H7 (cell line): ENCODE data around the gene TMEM131. TPM values are rescaled to one million over a fixed set of nuclear protein-coding genes. Genes with fewer than 3 reads are reported as not detected.
"Not testable (repeated sequence)": the region's sequence is repeated elsewhere in the genome, so short reads cannot be mapped to it uniquely, and the experiment has no call there.

Experiments used
- DNase-seq: peaks from one replicate; pipeline ENCODE4 v3.0.0; 2012
- H3K27me3 ChIP-seq: 2 replicates; pipeline ENCODE4 v1.6.0; 2011; ENCODE audit warnings: mild to moderate bottlenecking, low read length; ENCODE audit not compliant: control insufficient read depth, insufficient read depth
- H3K36me3 ChIP-seq: replicated peaks from 2 replicates; pipeline ENCODE4 v1.5.1; 2011; ENCODE audit warnings: low read length; ENCODE audit not compliant: control insufficient read depth, insufficient read depth
- H3K4me3 ChIP-seq: 2 replicates; pipeline ENCODE4 v1.5.1; 2011; ENCODE audit warnings: low read depth, mild to moderate bottlenecking, control low read depth, low read length, moderate library complexity; ENCODE audit not compliant: insufficient read depth
- total RNA-seq: library from RNA; depleted of rRNA; stranded (reverse); fragments of >200 nt; shearing (Covaris generic); gene quantifications from 2 replicates; pipeline ENCODE4 v1.2.3, GENCODE V29; 2014

TMEM131 gene
- total RNA-seq, 1 experiment from 2014 or later, result 7.4 TPM

- Histone ChIP-seq H3K36me3 (no peaks in the 10 kb centered on the region), H3K27me3 (no peaks in the 10 kb centered on the region), H3K4me3 (no peak overlapping the region)
- no peak for DNase-seq
Measured at GRCh38 chr2:97911206-97911921, 84.4 kb downstream of the TMEM131 start.

- Histone ChIP-seq H3K27me3 (no peaks in the 10 kb centered on the region), H3K36me3 (no peaks in the 10 kb centered on the region), H3K4me3 (no peak overlapping the region)
- DNase-seq, result no peak
Measured at GRCh38 chr2:97910403-97911205, 85.1 kb downstream of the TMEM131 start.

- Histone ChIP-seq H3K4me3 (no peak overlapping the region), H3K27me3 (no peaks in the 10 kb centered on the region), H3K36me3 (no peaks in the 10 kb centered on the region)
- no peak for DNase-seq
Measured at GRCh38 chr2:97908208-97908676, 87.5 kb downstream of the TMEM131 start.

- Histone ChIP-seq H3K4me3 (no peak overlapping the region), H3K27me3 (no peaks in the 10 kb centered on the region), H3K36me3 (no peaks in the 10 kb centered on the region)
- DNase-seq, result no peak
Measured at GRCh38 chr2:97907369-97908100, 88.2 kb downstream of the TMEM131 start.

GRCh38 chr2:97906307-97906706 is 89.4 kb downstream of the TMEM131 start:
- Histone ChIP-seq H3K27me3 (no peaks in the 10 kb centered on the region), H3K36me3 (no peaks in the 10 kb centered on the region), H3K4me3 (no peak overlapping the region)
- no peak for DNase-seq

- H3K27me3 ChIP-seq, result no peaks in the 10 kb centered on the region
- H3K36me3 ChIP-seq, result no peaks in the 10 kb centered on the region
- no peak for DNase-seq
- H3K4me3 ChIP-seq, result no peak overlapping the region
Measured at GRCh38 chr2:97905294-97905693, 90.5 kb downstream of the TMEM131 start.

GRCh38 chr2:97901862-97902261 is 93.9 kb downstream of the TMEM131 start:
- DNase-seq, result no peak
- Histone ChIP-seq H3K4me3 (no peak overlapping the region), H3K36me3 (no peaks in the 10 kb centered on the region), H3K27me3 (no peaks in the 10 kb centered on the region)

GRCh38 chr2:97900806-97901205 is 94.9 kb downstream of the TMEM131 start:
- H3K4me3 ChIP-seq, result no peak overlapping the region
- H3K27me3 ChIP-seq, result no peaks in the 10 kb centered on the region
- no peaks in the 10 kb centered on the region for H3K36me3 ChIP-seq
- DNase-seq, result no peak

- DNase-seq, H3K36me3 ChIP-seq, H3K4me3 ChIP-seq, H3K27me3 ChIP-seq: not testable (repeated sequence)
Measured at GRCh38 chr2:97893042-97893441, 102.7 kb downstream of the TMEM131 start.

- Histone ChIP-seq H3K27me3 (no peaks in the 10 kb centered on the region), H3K4me3 (no peak overlapping the region), H3K36me3 (no peaks in the 10 kb centered on the region; the same call in 1 of the 2 replicates)
- no peak for DNase-seq
Measured at GRCh38 chr2:97891611-97892010, 104.1 kb downstream of the TMEM131 start.

- DNase-seq, result no peak
- Histone ChIP-seq H3K27me3 (no peaks in the 10 kb centered on the region), H3K36me3 (peaks cover 2% of the 10 kb centered on the region), H3K4me3 (no peak overlapping the region)
Measured at GRCh38 chr2:97889156-97889555, 106.6 kb downstream of the TMEM131 start.

GRCh38 chr2:97885841-97886240 is 109.9 kb downstream of the TMEM131 start:
- Histone ChIP-seq H3K27me3 (no peaks in the 10 kb centered on the region), H3K36me3 (peaks cover 2% of the 10 kb centered on the region), H3K4me3 (no peak overlapping the region)
- no peak for DNase-seq

GRCh38 chr2:97880334-97880733 is 115.4 kb downstream of the TMEM131 start:
- no peaks in the 10 kb centered on the region for H3K36me3 ChIP-seq
- no peak for DNase-seq
- no peaks in the 10 kb centered on the region for H3K27me3 ChIP-seq
- H3K4me3 ChIP-seq, result no peak overlapping the region

- no peaks in the 10 kb centered on the region for H3K36me3 ChIP-seq
- DNase-seq, result no peak
- no peak overlapping the region for H3K4me3 ChIP-seq
- no peaks in the 10 kb centered on the region for H3K27me3 ChIP-seq
Measured at GRCh38 chr2:97878865-97879264, 116.9 kb downstream of the TMEM131 start.
